NK-92 treated with Interleukin-12 subunit alpha and Interleukin-12 subunit beta, amount 100 ng/mL, for 24 hours (cell line): ENCODE results near the gene PPFIBP1.
"Not testable (repeated sequence)": the region's sequence is repeated elsewhere in the genome, so short reads cannot be mapped to it uniquely, and the experiment has no call there.

ENCODE experiments used
- DNase-seq: peaks from one replicate; lab custom pipeline; 2025; lab: John Stamatoyannopoulos, UW

PPFIBP1 gene

DNA sequence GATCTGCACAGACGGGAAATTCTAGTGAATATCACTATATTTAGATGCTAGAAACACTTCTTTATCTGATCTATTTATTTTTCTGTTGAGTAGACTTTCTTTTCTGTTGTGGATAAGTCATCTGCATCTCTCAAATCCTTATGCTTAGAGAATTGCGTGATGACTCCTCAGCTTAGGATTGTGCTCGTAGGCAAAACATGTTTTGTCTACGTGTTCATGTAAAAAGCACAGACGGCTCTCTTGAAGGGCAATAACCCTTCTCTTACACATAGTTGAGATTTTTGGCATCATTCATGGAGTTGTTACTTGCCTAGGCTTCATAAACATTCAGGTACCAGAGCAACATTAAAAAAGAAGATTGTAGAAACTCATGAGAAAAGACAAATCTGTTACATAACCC, 18.6 kb downstream of the PPFIBP1 start:
- no peak for DNase-seq

DNA sequence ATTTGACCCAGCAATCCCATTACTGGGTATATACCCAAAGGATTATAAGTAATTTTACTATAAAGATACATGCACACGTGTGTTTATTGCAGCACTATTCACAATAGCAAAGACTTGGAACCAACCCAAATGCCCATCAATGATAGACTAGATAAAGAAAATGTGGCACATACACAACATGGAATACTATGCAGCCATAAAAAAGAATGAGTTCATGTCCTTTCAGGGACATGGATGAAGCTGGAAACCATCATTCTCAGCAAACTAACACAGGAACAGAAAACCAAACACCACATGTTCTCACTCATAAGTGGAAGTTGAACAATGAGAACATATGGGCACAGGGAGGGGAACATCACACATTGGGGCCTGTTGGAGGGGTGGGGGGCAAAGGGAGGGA, 20.9 kb downstream of the PPFIBP1 start:
- DNase-seq = not testable (repeated sequence)

DNA sequence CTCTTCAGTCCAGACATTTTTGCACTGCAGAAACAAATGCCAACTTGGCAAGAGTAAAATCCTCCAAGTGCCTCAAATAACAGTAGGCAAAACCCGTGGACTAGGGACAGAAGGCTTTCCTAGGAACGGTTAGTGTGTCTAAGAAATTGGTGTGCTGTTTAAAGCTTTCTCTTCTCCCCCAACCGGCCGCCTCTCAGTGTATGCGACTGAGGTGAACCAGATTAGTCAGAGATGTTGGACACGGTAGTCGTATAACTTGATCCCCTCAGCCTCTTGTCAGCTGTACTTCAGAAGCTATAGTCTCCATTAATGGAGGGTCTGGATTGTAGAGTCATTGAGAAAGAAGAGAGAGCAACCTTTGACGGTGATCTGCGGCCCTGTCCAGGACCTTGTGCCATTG, 21.7 kb downstream of the PPFIBP1 start:
- no peak for DNase-seq

DNA sequence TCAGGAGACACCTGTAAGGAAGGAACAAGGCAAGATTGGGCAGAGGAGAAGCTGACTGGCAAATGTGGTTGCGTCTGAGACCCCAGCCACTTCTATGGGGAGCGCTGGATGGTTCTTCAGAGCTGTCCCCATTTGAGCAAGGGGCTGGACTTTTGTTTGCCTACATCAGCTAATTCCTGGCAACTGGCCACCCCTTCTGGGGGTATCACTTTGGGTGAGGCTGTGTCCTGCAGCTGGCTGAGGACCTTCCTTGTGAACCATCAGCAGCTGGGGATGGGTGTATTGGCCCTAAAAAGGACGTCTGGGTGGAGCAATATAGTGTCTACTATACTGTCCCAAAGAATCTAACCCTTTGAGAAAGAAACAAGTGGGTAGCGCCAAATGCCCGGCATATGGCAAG, 23.6 kb downstream of the PPFIBP1 start:
- no peak for DNase-seq

DNA sequence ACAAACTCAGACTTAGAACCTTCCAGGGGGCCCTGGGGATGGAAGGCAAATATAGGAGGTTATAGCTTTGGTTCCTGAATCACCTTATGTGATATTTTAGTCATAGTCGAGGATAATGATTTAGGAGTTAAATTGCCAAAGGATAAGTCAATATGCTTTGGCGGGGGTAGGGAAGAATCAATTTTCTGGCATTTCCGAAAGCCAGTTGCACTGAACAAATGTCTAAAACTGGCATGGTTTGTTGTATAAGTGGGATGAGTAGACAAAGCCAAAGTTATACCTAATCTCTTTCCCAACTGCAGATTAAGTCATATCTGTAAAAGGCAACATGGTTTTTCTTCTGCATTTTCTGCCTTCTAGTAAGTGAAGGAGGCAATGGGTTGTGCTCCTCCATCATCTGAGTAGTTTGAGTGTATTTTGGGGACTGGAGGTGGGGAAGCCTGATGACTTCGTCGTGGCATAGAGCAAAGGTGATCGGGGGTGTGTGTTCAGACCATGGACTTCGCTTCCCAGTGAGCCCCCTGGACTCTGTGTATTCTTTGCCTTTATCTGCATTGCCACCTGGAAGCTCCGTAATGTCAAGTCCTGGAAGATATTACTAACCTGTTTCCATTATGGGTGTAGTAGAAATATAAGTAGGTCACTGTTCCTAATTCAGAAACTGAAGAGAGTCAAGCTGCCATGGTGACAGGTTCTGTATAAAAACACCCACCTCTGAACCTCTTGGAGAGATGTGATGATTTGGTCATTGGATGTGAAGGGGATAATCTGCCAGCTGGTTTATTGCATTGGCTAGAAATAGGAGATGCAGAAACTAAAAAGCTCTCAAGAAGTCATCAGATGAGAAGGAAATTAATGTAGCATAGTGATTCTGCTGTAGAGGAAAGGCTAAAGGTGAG, 24.5 kb downstream of the PPFIBP1 start:
- no peak for DNase-seq

DNA sequence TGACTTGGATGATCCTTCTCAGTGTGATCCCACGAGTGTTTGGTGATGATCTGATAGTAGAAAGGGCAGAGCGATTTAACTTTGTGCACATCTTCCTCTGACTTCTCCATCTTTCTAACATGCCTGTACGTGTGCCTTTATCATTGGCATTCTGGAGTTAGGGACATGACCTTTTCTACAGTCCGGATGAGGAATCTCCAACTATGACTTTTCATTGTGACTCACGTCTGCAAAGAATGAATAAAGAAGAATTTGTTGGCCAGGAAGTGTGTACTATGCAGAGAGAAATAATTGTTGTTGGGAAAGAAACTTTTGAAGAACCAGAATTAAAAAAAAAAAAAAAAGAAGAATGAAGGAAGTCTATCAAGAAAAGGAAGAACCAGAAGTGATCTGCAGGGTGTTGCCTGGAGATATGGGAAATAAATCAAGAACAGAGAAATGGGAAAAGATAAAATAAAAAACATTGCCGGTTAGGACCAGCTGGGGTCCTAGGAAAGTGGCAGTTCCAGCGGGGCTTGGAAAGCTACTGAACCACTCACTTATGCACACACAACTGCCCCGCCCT, 25.3 kb downstream of the PPFIBP1 start:
- DNase-seq = no peak

DNA sequence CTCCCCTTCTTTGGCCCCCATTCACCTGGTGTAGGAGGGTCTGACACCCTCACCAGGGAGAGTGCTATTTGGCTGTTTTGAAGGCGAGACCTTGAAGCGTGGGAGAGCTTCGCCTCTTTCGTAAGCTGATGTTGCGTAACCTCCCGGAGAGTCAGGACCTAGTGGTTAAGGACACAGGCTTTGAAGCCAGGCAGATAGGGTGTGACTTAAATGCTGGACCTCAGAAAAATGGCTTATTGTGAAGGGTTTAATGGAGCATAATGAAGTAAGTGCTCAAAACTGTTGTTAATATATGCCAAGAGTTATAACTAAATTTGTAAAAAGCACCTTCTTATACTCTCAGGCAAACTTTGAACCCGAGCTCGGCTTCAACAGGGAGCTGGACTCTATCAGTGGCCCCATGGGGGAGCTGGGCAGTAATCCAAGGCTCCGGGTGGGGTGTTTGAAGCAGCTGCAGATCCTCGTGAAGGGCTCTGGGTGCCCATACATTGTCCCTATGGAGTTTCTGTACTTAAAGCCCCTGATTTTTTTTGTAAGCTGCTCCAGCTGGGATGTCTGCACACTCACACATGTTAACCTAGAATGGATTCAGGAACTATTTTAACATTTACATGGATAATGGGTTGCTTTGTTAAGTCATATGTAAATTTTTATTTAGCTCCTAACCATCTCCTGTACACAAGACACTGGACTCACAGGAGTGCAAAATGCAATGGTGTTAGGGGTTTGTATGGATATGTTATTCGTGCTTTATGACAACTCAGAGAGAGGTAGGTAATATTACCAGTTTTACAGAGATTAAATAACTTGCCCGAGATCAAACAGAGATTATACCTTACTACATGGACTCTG, 26.0 kb downstream of the PPFIBP1 start:
- DNase-seq = peak; percentile 30

DNA sequence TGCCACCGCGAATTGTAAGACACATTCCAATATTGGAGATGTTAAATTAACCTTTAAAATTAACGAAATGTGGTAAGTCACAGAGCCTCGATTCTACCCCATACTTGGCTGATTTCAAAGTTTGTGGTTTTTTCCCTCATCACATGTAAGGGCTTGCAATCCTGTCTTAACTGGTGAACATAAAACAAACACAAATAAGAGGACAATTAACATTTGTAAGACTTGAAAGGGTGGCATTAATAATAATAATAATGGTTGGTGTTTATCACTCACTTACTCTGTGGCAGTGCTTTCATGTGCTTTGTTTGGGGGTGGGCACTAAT, 26.6 kb downstream of the PPFIBP1 start:
- no peak for DNase-seq

DNA sequence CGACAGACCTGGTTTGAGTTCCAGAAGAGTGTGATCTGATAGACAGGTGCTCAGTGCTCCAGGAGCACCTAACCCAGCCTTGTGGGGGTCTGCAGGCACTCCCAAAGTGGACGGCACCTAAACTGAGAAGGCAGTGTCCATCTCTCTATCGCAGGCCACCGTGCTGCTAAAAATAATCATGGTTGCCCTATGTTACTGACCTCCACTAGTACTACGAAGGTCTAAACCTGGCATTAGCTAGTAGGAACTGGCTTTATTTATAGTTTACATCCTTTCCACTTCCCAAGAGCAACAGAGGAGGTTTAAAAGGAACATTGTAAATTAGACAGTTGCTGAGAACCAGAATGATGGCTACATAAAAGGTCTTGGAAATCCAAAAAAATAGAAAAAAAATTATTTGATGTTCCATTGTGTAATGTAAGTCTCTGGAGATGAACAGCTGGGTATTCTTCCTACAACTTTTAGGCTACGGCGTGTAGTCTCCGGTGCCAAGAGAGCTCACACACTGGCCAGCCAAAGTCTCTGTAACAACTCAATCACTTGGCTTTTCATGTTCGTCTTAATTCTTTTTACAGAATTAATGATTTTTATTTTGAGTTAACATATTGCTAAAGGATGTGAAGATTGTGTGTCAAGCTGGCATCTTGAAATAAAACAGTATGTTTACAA, 27.3 kb downstream of the PPFIBP1 start:
- DNase-seq = no peak

DNA sequence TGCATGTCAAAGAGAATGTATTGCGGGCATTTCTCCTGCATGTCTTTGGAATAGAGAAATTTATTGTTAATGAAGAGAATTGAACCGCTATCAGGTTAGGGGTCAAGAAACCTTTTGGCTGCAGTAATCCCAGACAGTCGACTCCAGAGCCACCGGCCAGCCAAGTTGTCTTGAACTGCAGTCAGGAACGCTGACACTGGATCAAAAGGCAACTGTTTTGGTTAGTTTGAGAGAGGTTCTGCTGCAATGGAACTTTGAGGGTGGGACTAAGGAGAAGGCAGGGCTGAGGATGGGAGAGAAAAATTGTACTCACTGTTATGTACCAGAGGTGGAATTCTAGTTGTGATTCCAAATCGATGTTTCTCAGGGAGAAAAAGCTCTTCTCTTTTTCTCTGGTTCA, 28.2 kb downstream of the PPFIBP1 start:
- DNase-seq = no peak

DNA sequence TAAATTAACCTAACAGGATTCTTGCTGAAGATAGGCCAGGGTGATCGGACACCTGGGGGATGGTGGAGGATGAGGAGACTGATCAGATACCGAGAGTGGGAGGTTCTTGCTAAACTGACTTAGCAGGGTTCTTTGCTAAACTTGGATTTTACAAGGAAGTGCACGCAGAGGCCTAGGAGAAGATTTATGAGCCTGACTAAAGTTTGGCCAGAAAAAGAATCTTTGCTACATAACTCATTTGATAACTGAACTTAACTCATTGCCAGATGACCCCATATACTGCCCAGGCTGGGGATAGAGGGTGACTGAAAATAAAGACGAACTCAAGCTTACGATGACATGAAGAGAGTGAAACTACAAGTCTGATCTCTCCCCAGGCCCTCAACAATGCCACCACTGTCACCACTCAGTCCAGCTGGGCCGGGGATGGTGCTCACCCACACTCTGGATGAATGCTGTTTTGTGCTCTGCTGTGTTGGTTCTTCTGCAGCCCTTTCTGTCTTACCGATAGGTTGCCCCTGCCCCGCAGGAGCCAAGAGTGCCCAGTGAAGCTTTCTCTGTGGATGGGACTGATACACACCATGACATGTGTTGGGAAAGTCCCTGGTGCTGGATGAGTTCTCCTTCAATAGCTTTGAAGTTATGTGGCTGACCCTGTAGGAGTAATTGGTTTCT, 29.0 kb downstream of the PPFIBP1 start:
- no peak for DNase-seq

DNA sequence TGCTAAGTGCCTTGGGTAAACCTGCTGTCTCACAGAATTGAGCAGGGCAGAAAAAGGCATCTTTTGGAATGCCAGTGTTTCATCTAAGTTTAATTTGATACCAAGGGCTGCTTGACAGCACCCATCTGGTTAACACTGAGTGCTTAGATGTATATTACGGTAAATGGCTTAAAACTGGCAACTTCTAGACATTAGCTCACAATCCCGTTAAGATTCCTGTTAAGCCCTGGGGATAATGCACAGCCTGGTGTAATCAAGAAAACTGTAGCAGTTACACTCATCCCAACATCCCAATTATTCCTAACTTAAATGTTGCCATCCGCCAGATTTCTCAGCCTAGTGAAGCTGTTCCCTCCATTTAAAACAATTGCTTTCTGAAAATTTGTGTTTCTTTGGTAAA, 29.9 kb downstream of the PPFIBP1 start:
- no peak for DNase-seq

DNA sequence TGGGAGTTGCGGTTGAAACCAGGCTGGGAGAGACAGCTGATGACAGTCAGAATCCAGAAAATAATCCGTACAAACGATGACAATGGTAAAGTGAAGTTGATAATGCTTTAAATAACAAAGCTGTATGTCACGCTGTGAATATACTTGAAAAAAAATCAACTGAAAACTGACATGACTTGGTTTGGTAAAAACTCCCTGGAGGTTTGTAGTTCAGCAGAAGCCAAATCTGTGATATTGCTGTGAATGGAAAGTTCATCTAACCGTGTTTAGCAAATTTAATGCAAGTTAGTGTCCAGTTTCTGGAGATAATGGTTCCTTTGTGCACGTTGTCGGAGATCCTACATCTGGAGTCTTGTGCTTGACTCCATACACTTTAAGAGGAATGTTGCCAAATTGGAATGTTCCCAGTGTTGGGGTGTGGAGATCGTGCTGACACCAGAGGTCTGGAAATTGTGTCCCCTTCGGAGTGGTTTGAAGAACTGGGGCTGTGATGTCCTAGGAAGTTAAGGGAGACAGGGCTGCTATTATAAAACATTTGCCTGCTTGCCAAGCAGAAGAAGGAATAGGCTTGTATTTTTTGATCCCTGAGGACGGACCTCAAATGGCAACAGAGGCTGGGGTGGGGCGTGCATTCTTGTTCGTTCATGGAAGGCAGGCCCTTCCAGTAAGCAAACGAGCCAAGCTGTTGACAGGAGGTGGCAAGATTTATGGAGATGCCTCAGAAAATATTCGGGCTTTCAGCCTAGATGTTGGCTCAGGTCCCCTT, 30.6 kb downstream of the PPFIBP1 start:
- DNase-seq = no peak

DNA sequence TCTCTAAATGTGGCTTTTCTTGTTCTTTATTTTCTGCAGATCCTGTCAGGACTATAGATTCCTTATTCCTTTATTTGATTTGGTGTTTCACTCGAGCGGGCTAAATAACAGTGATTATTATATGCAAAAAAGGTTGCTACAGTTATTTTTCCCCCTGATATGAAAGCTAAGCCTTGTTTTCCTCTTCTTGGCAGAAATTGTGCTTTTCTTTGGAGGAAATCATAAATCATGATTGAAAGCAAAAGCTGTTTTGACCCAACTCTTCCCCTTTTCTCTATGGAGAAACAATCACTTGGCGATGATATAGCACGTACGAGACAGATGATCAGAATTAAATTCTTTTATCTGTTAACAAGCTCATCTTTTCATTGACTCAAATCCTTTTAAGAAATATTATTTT, 31.4 kb downstream of the PPFIBP1 start:
- DNase-seq = no peak

DNA sequence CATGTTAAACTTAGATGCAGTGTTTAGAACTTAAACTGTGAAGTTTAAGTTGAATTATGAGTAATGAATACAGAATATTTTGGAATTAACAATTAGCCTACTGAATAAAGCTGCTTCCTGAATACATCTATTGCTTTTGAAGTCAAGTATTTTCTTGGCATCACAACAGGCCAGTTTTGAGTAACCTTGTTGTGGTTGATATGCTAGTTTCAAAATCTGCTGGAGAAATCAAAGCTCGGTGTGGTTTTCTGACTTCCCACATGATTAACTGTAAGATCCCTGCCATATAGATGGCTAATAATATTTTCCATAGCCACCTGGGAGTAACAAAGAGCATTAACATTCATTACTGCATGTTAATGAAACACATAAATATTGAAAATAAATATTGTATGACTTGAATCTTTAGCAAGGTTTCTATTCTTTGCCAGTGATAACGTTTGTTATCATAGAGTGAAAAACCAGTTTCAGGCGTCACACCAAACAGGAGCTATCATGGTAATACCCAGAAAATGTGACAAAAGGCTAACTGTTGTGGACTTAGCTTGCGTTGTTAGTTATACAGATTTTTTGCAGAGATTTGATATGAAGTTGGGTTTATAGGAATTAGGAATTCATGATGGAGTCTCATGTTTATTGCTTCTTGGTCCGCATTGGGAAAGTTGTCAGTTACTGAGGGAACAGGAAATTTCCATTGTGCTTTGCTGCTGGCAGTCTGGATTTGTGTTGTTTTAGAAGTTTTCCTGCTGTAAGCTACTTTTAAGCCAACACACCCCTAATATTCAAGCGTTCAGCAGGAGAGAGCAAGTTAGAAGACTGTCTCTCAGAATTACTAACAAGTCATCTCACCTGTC, 32.1 kb downstream of the PPFIBP1 start:
- no peak for DNase-seq

DNA sequence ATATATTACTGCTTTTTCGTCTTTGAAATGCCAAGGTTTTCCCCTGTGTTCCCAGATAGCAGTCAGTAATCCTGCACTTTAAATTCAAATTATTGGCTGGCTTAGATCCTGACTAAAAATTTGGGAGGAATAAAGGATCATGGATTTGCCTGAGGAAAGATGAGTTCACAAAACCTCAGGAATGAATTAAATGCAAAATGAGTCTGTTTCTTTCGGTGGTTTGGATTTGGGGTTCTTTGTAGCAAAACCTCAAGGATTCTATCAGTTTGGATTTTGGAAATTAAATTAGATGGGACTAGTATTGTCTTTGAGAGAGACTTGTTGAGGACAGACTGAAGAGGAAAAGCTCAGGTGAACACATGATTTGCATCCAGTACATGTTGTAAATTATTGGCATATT, 36.1 kb downstream of the PPFIBP1 start:
- DNase-seq = no peak

DNA sequence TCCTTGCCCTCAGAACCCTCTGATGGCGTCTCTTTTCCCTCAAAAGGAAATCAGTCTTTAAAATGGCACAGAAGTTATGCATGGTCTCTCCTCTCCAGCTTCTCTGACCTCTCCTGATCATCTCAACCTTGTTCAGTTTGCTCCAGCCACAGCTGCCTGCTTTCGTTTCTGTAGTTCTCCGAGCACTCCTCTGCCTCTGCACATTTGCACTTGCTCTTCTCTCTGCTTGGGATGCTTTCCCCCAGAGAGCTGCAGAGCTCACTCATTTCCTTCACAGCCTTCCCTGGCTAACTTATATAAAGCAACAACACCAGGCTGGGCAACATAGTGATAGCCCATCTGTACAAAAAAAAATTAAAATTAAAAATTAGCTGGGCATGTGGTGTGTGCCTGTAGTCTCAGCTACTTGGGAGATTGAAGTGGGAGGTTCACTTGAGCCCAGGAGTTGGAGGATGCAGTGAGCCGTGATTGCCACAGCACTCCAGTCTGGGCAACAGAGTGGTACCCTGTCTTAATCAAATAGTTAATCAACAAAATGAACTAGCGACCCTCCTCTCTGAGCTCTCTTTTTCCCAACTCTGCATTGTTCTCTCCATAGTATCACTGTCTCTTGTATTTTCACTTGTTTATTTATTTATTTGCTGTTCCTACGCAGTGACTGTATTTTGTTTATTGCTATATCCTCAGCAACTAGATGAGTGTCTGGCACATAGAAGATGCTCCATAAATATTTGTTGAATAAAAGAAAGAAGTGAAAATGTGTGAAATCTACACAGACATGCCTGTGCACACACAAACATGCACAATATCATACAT, 37.7 kb downstream of the PPFIBP1 start:
- DNase-seq = no peak

DNA sequence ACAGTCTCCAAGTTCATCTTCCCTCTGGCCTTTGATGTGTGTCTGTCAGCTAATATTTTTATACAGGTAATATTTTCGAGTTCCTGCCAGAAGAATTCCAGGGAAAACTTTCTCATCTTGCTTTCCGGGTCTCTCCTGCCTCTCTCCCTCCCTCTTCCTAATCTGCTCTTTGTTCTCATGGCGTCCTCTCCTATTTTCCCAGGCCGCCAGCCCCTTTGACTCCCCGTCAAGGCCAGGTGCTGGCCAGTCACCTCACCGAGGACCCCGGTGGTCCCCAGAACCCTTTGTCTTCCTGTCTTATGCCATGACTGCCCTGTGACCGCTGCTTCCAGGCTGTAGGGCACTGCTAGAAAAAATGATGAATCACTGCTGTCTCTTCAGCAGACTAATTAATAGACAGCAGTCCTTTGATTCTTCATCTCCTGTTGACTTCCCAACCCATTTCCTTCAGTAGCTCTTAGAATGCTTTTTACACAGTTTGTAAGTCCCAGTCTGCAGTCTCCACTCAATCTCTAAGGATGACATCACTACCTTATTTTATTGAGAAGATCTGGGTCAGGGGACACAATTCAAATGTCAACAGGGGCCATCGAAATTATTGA, 40.7 kb downstream of the PPFIBP1 start:
- DNase-seq = no peak

DNA sequence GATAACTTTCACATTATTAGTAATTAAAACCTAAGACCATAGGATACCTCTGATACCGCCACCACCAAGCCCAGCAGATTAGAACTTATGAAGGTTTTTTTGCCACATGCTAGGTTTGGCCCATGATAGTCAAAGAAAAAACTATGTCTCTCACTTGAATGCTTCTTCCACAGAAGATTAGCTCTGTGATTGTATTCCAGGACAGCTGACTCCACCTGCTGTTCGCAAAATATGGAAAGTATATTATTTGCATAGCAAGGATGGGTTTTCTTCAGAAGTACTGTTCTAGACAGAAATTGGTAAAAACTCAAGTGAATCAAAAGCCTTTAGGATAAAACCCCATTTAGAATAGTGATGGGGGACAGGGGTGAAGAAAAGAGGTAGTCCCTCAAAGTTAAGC, 42.2 kb downstream of the PPFIBP1 start:
- no peak for DNase-seq
